ENCODE measurements around the gene BUD31.
"Not testable (repeated sequence)": the region's sequence is repeated elsewhere in the genome, so short reads cannot be mapped to it uniquely, and the experiment has no call there.

- not testable (repeated sequence) for TF ChIP-seq CTCF (conservative IDR thresholded peaks at IDR 0.05; ENCODE audit: low read depth, low read length); RAD21 (IDR thresholded peaks at IDR 0.05; ENCODE audit: low read length); POLR2A (IDR thresholded peaks at IDR 0.05; ENCODE audit: low read depth, low read length); RFX5 (IDR thresholded peaks at IDR 0.05; ENCODE audit: low read depth, low read length); MXI1 (IDR thresholded peaks at IDR 0.05; ENCODE audit: borderline replicate concordance, low read depth, low read length); MAZ (IDR thresholded peaks at IDR 0.05; ENCODE audit: borderline replicate concordance, low read depth, low read length)
Observed at GRCh38 chr7:99387239-99387635, 21.5 kb upstream of the BUD31 start.

Measured in IMR-90 (cell line).